NCI-H748 treated with DMSO at 0.1 percent for 48 hours (cell line): ENCODE measurements around the gene RTRAF.
A peak's percentile ranks its signal among the peaks of the same experiment; 100 is the strongest.

ENCODE experiments used
- DNase-seq: peaks from one replicate; lab custom pipeline; 2025; lab: John Stamatoyannopoulos, UW

RTRAF gene

DNA sequence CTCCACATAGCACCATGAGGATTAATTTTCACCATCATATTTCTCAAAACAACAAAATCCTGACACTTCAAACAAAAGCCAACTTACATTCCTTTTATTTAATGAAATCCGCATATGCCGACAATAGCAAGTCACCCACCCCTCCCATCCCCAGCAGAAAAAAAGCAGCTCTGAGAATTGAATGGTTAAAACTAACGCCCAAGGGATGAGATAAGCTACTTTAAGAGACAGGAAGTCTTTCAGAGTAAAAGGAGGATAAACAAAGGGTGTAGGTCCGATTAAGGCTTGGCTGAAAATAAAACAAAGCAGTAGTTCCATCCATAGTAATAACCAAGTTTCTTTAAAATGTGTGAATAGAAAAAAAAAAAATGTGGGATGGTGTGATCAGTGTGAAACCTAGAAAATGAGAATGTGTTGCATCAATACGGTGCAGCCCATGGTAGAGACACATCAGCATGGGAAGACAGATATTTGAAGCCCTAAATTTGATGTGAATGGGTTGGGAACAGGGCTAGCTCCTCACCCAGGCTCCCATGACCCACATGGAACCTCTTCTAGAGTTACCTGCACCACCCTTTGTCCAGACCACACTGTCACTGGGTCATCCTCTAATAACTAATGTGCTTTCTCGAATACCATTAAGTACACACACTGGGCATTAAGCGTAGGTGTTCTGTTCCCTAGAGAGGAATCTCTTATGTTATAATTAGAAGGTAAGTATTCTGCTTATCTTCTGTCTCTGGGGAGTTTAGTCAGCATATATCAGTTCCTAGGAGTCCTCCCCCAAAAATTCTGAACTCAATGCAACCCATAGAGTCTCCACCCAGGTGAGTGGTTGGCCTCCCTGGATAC, 31.7 kb downstream of the RTRAF start:
- no peak for DNase-seq

DNA sequence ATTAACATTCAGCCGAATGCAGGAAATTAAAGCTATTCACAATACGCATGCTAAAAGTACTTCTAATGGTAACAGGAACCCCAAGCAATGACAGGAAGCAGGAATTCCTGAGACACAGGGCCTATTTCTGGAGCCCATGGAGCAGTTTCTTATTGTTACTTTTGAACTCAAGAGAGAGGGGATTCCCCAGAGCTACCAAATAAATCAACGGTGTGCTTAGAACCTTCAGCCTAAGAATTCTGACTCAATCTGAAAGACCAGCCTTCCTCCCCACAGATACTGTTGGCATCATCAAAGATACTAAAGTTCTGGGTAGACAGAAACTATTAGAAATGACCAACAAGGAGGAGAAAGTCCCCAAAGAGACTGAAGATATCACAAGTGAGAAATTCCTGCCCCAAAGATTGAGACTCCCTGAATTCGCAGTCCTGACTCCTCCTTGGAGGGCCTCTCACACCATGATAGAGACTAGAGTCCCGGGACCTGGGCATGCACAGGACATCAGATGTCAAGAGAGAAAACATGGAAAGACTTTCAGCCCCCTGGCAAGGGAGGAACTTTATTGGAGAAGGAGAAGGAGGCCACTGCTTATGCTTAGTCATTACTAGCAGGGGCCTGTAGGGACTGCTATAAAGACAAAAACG, 32.7 kb downstream of the RTRAF start:
- no peak for DNase-seq

DNA sequence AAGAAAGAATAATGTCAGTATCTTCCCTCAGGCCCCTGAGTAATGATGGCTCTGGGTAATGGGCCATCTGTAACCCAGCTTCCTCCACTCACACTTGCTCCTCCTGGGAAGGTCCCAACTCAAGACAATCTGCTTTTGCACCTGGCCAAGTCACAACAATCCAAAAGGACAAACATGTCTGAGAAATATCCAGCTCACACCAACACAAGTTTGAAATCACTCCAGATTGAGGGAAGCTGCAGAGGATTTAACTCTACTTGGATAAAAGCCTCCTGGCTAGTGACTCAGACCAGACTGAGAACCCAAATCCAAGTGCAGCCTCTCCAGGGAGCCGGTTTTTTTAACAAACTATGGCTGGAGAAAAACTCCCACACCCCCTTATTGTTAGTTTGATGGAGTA, 34.2 kb downstream of the RTRAF start:
- no peak for DNase-seq

DNA sequence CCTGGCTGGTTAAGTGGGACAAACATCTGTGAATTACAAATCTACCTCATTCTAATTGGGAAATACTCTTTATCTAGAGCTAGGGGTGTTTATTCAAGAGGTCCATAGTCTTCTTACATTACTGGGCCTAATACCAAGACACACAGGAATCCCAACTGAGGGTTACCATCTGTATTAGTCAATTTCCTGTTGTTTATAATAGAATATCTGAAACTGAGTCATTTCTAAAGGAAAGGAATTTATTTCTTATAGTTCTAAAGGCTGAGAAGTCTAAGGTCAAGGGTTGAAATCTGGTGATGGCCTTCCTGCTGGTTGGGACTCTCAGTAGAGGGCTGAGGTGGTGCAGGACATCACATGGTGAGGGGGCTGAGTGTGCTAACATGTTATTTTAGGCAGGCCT, 36.0 kb downstream of the RTRAF start:
- DNase-seq, result no peak

DNA sequence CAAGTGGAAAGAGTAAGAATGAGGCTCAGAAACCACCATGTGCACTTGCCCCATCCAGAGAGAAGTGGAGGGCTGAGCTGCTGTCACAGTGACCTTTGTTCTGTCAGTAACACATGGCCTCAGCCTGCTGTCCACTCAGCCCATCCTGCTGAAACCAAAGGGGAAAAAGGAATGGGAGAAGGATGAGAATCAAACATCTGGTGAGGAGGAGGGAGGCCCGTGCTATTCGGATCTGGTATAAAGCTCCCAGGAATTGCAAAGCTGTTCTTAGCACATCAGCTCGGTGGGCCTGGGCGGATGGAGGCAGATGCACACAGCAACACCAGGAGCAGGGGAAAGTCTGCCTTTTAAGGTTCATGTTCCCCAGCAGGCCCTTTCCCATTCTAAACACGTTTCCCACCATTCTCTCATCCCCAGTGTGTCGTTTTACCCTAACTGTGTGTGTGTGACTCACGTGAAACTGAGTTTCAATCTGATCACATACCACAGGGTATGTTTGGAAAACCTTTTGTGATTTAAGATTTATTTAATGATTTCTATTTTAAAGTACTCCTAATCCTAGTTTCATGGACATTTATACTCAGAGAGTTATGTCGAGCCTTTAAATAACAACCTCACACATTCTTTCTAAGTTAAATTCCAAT, 36.8 kb downstream of the RTRAF start:
- no peak for DNase-seq

DNA sequence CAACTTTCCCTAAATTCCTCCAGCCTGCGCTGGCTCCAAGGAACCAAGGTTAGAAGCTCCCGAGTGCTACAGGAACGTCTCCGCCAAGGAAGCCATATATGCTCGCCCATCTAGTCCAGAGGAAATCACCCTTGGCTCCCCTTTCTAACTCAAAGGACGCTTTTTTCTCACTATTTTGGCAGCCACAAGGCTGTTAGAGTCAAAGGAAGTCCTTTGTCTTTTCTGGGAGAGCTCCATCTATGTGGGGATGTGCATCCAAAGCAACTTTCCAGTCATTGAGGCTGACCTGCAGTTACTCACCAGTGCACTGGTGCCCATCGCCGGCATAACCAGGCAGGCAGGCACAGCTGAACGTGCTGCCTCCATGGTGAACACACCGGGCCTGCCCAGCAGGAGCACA, 37.6 kb downstream of the RTRAF start:
- DNase-seq, result no peak

DNA sequence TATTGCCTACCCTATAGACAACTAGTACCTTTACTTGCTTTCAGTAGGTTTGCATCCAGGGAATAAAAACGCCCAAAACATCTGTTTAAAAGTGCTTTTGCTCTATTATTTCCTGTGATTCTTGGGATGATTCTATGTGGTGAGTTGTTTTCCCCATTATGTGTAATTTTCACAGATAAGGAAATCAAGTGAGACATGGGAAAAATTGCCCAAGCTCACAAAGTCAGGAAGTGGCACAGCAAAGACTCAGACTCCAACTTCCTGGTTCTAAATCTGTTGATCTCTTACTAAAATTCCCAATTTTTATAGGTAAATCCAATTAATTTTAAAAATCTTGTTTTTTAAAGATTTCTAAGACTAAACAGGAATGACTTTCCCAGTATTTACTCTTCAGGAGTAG, 40.5 kb downstream of the RTRAF start:
- DNase-seq, result no peak

DNA sequence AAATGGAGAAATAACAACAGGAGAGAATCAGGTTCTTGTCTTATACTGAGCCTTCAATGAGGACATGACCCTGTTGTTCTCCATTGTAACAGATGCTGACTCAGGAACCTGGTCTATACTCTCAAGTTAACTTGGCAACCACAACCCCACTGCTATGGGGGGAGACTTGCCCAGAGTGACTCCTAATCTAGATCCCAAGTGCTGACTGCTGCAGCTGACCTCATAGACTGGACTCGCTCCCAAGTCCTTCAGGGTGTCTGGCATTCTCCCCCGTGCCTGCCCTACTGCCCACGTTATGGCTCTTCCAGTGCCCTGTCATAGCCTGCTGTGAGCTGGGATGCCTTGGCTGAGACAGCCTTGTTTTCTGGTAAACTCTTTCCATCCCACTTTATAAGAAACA, 42.4 kb downstream of the RTRAF start:
- DNase-seq, result no peak

DNA sequence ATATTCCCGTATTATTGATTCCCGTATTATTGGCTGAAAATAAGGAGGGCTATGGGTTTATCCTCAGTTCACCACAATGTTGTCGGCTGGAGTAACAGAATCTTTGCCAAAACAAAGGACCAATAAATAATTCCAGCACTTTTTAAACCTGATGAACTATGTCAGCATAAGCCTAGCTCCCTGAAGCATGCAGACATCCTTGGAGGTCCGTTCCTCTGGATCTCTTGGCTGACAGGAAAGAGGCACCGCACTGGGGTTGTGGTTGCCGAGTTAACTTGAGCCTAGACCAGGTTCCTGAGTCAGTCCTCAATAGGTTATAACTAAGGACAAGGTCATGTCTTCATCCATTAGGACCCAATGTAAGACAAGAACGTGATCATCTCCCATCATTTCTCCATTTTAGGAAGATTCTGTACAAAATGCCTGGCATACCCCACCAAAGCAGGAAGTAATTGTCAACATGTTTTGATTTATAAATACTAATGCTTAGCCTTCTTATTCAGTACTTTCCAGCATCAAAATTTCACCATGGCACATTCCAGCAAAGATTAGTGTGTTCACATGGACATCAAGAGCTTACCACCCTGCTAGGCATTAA, 43.0 kb downstream of the RTRAF start:
- DNase-seq, result no peak

DNA sequence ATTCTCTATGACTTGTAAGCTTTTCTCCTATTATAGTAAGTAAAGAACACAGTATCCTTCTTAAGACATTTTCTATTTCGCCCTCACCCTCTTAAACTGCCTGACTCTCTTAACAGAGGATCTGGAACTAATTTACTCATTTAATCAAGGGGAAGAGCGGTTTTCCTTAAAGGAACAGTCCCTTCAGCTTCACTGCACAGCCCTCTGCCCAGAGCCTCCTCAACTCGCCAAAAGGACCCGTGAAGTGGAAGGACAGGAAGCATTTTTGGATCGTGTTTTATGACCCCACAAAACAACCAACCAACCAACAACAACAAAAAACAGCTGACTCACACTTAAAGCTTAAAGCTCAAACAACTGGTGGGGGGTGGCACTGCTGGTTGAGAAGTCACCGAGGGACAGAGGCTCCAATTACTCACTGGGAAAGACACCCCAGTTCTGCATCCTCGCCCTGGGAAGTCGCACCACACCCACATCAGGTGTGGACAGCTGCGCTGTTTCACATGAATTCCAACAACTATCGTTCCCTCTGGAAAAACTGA, 43.8 kb downstream of the RTRAF start:
- DNase-seq, result no peak

DNA sequence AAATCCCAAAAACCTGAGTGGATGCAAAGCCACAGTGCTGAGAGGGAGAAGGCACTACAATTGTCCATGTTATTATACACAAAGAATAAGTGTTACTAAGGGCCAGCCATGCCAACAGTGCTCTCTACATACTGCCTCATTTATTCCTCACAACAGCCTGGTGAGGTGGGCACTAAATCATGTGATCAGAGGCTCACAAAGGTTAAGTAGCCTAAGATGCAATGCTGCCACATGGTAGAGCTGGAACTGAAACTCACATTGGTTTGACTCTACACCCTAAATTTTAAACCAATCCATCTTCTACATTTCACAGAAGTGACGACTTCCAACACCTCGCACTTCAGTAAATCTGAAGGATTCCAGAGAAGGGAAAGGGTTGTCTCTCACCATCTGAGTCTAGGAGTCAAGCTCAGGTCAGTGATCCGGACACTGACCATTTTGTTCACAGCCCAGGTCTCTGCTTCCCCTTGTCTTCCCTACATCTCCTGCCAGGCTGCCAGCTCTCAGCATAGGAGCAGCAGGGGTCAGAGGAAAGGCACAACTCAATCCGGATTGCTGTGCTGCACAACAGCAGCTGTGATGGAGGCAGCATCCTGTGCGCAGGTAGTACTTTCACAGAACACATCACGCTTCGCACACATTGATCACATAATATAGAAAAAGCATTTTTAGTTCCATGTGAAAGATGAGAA, 49.9 kb downstream of the RTRAF start:
- no peak for DNase-seq

DNA sequence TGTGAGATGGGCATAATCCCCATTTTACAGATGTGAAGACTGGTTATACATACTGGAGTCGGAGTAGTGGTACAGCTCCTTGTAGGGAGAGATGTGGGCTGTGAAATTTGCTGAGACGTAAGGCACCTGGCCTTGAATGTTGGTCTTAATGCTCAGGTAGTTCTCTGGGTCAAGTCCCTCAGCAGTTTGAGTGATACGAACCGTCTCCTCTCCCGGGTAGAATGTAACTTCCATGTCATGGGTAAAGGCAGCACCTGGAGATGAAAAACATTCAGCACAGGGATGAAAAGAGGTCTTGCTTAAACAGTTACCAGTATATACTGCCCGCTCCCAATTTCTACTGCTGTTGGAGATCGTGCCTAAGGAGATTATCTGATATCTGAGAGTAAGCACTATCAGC, 51.3 kb downstream of the RTRAF start:
- no peak for DNase-seq

DNA sequence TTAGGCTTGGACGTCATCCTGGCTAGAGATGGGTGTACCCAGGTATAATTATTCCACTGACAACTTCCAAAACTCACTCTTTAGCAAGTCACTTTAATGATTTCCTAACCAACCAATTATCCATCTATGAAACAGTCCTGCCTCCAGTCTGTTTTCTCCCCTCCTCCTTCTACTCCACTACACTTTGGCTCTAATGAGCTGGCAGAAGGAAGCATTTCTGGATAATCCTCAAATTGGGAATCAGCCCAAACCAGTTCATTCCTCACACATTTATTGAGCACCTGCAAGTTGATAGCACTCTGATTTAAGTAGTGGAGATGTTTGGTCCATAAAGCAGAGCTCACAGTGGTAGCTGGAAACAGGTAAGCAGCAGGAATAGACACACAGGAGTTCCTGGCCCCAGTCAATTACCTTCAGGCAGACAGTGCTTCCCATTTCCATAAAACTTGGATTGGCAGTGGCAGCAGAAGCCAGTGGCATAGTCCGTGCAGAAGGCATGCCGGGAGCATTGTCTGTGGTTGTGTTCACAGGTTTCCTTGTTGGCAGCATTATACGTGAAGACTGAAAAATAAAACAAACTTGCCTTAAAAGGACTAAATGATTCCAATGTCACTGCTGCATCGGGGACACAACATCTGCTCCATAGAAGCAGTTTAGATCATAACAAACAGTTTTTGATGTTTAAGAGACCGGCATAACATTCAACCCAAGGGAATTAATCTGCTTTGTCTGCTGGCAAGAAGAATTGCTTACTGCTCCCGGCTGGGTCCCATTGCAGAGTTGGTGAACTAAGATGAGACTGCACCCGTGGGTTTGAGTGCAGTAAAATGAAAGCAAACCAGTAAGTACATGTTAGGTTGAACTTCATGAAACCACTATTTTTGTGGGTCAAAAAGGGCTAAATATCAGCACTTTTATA, 53.3 kb downstream of the RTRAF start:
- DNase-seq, result no peak

DNA sequence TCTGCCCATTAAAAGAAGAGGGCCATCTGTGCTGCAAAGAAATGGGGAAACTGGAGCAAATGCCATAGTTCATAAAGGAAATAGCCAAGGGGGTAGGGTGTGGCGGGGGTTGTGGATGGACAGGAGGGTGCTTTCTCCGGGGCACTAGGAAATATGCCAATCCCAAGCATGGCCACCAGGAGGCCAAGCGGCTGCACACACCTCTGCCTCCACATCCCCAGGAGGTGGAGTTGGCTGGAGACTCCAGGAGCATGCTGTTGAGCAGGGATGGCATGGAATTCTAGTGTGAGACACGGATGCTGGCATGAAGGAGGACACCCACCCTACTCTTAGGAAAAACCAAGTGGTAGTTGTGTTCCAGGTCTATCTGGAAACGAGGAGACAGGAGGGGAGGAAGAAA, 54.3 kb downstream of the RTRAF start:
- peak; percentile 6 for DNase-seq

DNA sequence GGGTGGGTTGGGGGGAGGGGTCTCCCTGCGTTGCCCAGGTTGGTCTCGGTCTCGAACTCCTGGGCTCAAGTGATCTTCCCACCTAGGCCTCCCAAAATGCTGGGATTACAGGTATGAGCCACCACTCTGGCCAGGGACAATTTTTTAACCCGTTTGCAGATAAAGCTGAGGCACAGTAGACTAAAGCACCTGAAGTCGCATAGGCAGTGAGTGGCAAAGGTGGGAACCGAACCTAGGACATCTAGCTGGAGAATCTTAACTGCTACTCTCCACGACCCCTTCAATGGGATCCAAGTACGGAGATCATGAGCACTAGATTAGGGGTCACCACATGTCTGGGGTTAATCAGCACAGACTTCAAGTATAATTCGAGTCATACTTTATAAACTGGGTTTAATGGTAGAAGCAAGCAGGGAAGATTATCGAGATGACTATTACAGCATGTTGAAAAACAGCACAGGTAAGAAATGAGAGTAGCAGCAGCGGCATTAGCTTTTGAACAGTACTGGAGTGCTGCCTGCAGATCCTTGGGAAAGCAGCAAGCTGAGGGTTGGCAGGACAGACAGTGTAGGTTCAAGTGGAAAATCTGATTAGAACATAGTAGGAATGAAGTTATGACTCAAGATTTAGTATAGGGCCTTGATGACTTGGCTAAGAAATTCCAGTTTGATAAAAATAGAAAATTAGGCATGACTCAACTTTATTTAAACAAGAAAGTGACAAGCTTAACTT, 55.6 kb downstream of the RTRAF start:
- DNase-seq, result no peak

DNA sequence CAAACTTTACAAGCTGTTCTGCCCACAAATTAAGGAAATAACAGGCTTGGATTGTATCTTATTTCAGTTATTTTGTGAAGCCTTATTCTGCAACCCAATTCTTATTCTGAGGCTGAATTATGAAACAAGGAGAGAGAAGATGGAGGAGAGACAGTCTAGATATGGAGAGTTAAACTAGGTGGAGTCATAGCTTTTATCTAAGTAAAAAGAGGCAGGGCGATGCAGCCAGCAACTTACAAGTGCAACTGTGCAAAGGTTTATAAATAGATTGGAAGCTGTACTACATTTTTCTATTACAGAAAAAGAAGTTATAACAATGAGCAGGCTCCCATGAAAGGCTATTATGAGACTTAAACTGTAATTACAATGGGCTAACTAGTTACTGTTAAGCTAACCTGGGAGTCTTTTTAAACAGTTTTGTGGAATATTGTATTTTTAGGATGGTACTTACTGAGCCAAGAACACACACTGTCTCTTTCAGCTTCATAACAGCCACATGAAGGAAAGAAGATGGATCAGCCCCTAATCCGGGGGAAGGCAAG, 57.1 kb downstream of the RTRAF start:
- DNase-seq, result no peak

DNA sequence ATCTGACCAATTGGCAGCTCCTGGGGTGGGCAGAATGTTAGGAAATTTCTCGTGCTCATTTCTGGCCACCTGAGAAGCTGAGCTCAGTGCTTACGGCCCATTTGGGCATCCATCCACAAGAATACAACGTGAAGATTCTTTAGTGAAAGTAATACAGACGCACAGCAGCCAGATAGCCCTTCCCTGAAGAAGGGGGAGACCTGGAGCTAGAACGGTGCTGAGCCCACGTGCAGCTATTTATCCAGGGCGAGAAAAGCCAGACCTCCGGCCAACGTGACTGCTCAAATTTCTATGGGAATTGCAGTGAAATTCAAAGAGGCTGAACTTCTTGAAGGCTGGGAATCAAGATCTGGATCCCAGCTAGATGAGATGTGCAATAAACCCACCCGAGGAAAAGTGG, 58.8 kb downstream of the RTRAF start:
- DNase-seq, result no peak

DNA sequence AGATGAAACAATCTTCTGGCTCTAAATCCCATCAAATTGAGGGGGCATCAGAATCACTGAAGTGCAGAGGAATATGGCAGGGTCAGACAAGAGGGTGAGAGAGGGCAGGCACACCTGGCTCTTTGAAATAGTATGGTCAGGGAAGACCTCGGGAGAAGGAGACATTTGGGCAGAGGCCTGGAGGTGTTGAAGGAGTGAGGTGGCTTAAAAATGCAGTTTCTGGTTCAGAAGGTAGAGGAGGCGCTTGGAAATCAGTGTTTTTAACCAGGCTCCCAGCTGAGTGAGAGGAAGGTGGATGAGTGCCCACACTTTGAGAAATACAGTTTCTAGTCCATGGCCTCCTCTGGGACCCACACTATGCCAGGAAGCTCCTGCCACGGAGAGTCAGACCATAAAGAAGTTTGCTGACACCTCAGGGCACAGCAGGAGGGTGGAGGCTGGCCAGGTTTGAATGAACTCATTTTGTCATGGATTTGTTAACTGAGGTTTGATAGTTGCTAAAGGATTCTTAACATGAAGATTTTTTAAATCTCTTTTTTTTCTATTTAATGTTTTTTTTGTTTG, 59.4 kb downstream of the RTRAF start:
- DNase-seq, result no peak

DNA sequence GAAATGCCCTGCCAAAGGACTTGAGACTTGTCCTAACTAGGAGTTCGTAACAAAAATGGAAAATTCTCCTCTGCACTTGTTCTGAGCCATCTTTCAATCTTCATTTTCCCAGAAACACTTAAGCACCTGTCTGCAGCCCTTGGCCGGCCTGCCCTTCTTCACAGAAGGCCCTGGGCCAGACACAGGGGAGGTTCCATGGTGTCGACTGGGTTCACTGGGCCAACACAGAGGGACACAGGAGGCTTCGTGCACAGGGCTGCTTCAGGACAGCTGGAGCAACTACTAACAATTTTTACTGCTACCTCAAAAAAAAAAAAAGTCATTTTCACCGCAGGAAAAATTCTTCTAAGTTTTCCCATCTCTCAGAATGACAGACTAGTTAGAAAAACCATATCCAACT, 59.9 kb downstream of the RTRAF start:
- DNase-seq, result no peak
